GM21381 (cell line): ENCODE measurements around the gene PANX2.

Source experiments
- ATAC-seq: cut with Tn5 transposase; IDR thresholded peaks from one replicate; pipeline ENCODE4 v1.9.1; 2021; ENCODE audit warnings: mild to moderate bottlenecking, moderate library complexity; ENCODE audit not compliant: unreplicated experiment

The PANX2 gene

DNA sequence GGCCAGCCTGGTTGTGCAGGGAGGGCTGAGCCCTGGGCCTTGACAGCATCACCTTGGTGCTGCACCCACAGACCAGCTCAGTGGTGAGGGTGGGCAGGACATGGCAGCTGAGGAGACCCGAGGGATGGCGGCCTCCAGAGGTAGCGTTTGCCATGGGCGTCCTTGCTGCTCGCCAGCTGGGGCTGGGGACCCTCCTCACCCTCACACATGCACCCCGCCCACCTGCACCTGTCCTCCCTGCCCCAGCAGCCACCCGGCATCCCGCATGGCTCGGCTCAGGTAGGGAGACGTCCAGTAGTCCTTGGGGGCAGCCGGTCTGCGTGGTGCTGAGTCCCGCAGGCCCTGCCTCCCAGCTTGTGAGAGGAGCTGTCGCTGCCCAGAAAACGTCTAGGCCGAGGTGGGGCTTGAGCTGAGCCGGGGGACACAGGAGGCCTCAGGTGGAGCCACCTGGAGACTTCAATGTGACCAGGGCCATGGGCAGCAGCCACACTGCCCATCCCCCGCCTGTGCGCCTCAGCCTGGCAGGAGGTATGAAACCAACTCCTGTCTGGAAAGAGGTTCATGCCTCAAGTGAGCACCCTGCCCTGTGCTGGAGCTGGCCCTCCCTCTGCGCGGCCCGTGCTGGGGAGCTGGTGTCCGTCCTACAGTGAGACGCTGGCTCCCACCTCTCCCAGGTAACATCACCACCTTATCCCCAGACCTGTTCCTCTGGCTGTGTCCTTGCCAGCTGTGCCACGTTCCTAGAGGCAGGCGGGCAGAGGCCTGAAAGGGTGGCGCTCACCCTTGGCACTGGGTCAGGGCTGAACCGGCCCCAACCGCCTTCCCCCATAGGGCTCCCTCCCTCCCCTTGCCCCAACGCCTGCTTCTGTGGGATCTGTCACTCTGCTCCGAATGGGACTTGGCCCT, 11.9 kb downstream of the PANX2 start:
- ATAC-seq: no peak

GRCh38 chr22:50183141-50183971, 12.8 kb downstream of the PANX2 start:
- ATAC-seq: no peak

GRCh38 chr22:50184004-50184901, 13.7 kb downstream of the PANX2 start:
- no peak for ATAC-seq

GRCh38 chr22:50184902-50185374, 14.4 kb downstream of the PANX2 start:
- ATAC-seq: no peak

DNA sequence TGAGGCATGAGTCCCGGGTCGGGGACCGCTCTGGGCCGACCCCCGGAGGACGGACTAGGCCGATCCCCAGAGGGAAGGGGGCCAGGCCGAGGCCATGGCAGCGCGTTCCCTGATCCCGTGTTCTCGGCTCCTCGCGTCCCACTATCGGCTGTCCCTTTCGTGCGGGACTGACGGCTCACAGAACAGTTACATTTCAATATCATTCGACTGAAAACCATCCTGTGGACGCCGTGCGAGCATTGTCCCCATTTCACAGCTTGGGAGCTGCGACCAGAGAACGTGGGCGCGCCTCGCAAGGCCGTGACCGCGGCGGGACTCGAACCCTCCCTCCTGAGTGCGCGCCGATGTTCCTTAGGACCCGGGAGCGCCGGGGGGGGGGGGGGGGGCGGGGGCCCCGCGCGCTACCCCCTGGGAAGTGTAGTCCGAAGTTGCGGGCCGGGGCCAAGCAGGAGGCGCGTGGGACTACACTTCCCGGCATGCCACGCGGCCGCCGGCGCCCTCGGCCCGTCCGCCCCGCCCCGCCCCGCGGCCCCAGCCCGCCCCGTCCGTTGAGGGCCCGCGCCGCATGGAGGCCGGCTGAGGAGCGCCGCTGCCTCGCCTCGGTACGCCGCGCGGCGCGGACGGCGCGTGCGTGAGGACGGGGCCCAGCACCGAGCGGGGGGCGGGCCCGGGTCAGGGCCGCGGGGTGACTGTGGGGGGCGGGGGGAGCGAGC, 15.0 kb downstream of the PANX2 start, which contains the start of gene TRABD:
TRABD (plus strand) TSS at position 539 of the 713 bp plus-strand sequence. CDS start 7,148 bp downstream, outside the sequence.
- peak; percentile 44 for ATAC-seq

DNA sequence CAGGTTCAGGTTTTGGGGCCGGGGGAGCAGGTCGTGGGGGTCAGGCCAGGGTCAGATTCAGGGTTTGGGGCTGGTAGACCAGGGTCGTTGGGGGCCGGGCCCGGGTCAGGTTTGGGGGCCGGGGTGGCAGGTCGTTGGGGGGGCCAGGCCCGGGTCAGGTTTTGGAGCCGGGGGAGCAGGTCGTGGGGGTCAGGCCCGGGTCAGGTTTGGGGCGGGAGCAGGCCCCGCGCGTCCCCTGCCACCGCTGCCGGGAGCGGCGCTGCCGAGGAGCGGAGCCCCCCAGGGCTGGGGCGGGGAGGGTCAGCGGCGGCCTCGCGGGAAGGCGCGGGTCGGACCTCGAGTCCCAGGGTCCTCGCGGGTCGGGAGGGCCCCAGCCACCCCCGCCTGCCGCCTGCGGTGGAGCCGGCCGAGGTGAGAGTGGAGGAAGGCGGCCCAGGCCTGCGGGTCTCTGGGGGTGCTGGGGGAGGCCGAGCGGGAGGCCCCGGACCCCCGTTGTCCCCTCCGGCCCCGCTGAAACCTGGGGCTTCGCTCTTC, 15.7 kb downstream of the PANX2 start:
- ATAC-seq: no peak

DNA sequence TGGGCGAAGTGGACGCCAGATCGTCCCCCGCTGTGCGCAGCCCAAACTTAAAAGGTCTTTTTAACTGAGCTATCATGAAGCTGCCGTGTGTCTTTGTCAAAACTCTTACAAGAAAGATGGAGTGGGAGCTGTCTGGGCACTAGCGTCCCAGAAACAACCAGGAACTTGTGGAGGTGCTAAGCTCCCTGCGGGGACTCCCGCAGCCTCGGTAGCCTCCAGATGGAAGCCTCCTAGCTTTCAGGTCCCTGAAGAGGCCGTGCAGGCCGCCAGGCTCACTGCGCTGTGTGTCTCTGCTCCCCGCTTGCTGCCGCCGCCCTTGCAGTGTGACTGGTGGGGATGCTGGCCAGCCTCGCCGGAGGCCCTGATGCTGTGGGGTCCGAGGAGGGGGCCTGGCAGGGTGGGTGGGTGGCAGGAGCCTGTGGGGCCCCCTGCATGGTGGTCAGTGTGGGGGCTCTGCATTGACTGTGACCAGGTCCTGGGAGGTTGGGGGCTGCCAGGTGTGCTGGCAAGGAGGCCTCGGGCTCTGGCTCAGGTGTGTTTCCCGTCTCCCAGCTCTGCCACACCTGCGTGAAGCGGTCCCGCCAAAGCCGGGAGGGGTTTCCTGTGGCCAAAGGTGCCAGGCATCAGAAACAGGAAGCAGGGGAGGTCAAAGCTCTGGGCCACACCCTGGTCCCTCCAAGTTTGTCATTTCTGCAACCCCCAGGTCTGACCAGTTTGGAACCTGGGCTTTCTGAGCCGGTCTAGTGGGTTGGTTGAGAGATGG, 16.4 kb downstream of the PANX2 start:
- ATAC-seq: no peak

GRCh38 chr22:50188356-50188755, 17.8 kb downstream of the PANX2 start:
- ATAC-seq: no peak

DNA sequence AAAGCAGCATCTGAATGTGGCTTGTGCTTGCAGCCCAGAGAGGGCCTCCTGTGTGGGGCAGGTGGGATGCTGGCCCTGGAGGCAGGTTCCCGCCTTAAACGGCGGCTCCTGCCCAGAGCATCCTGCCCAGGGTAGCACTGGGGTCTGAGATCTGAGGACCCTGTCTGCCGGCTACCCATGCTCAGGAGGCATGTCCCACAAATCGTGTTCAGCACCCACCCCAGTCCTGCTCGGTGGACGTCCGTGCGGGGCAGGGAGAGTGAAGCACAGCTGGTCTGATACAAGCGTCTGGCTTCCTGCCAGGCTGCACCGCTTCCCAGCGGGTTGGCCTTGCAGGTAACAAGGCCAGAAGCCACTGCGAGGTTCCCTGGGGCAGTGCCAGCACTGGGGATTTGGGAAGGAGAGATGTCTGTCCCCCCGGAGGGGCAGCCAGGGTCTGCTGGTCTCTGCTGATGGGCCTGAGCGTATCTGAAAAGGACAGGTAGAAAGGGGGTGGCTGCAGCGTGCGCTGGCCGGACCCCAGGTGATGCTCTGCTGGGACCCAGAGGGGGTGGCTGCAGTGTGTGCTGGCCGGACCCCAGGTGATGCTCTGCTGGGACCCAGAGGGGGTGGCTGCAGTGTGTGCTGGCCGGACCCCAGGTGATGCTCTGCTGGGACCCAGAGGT, 18.8 kb downstream of the PANX2 start:
- ATAC-seq: no peak

GRCh38 chr22:50189849-50190181, 19.3 kb downstream of the PANX2 start:
- no peak for ATAC-seq

DNA sequence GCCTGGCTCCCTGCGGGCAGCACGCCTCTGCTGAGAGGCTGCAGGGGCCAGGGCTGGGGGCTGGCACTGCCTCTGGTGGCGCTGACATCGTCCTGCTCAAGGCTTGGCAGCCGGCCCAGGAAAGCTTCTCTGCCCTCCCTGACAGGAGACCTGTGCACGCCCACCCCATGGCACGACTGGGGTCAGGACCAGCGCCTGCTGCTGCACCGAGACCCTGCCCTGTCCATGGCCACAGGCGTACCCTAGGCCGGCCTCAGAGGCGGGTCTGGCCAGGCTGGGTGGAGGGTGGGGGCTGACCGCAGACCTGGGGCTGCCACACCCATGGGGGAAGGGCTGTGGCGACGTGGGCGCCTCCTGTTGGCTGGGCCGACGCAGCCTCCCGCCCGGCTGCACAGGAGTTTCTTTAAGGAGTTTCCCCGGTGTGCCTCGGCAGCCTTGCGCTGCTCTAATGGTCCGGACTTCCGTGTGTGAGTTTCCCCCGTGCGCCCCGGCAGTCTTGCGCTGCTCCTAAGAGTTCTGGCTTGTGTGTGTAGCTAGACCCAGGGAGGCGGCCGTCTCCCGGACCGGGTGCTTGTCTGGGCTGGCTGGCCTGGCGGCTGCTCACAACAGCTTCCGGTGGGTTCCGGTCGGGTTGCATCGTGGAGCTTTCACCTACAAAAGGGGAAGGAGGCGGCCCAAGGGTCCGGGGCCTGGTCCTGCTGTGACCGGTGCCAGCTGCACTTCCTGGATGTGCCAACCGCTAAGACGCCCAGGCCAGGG, 19.8 kb downstream of the PANX2 start:
- ATAC-seq: peak; percentile 37

DNA sequence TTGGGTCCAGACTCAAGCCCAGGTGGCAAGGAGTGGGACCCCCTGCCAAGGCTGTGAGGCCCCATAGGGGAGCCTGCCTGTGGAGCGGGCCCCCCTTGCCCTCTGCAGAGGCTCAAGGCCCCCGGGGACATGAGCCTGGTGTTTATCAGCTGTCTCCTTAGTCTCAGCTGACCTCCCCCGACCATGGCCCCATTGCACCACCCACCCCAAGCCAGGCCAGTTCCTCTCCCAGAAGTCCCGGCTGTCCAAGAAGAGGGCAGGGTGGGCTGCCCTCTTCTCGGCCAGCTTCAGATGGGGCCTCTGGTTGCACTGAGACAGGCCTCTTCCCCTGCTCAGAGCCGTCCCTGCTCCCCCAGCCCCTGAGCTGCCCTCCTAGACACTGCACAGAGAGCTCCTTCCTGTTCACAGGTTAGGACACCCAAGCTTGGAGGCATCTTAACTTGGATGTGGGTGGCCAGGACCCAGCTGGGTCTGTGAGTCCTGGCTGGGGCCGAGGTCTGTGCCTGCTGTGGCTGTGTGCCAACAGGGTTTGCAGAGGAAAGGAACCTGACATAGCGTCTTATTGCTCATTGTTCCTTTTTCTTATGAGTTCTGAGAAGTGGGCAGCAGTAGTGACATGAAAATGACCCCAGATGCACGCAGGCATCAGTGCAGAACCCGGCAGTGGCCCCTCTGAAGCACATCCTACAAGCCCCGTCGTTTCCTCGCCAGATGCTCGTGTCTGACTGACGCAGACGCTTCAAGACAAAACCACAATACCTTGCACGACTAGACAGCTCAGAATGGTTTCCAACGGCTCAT, 20.6 kb downstream of the PANX2 start:
- ATAC-seq: no peak

GRCh38 chr22:50192436-50193204, 22.1 kb downstream of the PANX2 start:
- ATAC-seq: no peak

DNA sequence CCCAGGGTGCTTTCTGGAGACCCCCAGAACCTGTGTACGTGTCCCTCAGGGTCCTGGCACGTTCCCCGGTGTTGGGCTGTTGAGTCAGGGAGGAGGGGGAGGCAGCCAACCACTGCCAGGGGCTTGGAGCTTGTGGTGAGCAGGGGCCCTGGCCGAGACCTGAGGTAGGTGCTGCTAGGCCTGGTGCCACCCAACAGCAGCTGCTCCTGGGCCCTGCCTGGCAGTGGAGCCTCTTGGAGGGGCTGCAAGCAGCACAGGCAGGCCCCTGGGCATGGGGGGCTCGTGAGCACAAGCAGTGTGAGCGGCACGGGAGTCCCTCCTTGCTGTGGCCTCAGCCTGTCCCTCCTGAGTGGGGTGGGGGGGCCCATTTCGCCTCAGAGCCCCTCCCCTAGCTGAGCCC, 23.1 kb downstream of the PANX2 start:
- ATAC-seq: no peak

DNA sequence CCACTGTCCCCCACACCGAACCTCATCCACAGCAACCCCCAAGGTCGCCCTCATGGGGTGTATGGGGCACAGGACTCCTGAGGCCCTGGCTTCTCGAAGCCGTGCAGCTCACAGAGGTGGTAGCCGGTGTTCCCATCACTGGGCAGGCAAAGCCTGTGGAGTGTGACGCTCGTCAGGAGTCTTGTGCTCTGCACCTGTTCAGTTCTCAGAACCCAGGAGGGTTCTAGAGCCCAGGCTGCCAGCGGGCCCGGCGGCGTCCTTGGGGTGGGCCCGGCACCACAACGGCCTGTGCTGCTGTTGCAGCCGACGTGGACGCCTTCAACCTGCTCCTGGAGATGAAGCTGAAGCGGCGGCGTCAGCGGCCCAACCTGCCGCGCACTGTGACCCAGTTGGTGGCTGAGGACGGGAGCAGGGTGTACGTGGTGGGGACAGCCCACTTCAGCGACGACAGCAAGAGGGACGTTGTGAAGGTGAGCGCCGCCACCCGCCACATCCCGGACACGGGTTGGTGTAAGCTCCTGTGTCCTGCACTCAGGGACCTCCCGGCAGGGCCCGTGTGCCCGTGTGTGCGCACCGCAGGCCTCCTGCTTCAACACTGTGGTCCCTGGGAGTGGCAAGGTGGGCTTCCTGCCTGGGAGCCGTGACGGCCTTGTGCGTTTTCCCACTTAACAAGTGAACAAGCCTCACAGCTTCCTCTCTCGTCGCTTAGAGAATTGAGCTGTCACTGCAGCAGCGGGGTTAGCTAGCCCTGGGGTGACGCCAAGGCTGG, 23.7 kb downstream of the PANX2 start:
- no peak for ATAC-seq

DNA sequence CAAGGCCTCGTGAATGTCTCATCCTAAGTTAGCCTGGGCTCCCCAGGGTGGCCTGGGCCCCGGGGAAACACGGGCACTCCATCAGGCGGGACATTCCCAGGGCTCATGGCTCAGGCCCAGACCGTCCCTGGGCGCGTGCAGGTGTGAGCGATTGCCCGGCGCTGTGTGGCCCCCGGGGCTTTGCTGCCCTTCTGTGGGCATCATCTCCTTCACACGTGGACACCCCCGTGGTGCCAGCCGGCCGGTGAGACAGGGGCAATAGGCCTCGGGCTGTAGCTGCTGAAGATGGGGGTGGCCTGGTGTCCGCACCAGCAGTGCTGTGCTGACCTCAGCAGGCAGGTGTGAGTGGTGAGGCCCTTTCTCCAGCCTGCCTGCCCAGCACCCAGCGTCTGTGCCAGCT, 25.7 kb downstream of the PANX2 start:
- ATAC-seq: no peak
